Measurements from ENCODE around the gene IPCEF1. TPM values are rescaled to one million over a fixed set of nuclear protein-coding genes. Genes with fewer than 3 reads are reported as not detected.

The IPCEF1 gene
- total and polyA plus RNA-seq, 2 experiments from 2014 or later = not detected

DNA sequence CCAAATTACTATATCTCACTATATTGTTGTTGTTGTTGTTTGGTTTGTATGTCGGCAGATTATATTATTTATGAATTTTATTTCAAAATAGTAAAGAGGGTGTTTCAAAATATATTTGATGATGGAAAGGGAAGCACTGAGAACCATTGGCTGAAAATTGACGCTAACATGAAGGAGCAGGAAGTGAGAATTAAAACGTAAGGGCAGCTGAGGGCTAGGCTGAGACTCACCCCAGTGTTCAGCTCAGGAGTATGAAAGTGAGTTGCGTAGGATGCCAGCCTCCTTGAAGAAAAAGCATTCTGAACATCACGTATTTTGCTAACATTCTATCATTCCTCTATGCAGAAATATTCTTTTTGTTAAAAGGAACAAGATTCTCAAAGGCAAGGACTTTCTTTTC is 10.7 kb upstream of the IPCEF1 start:
- Histone ChIP-seq H3K9ac (no peak overlapping the region), H3K36me3 (ENCODE audit: low read depth) (no peaks in the 10 kb centered on the region), H3K4me1 (ENCODE audit: insufficient read depth) (no peaks in the 10 kb centered on the region), H3K4me3 (no peak overlapping the region), H3K27ac (no peak overlapping the region), H3K79me2 (ENCODE audit: insufficient read depth) (no peaks in the 10 kb centered on the region), H3K9me3 (ENCODE audit: low read depth) (no peaks in the 10 kb centered on the region), H4K20me1 (ENCODE audit: insufficient read depth) (no peaks in the 10 kb centered on the region), H3F3A (ENCODE audit: insufficient read depth) (no peaks in the 10 kb centered on the region), H3K27me3 (replicated peaks; ENCODE audit: insufficient read depth) (no peaks in the 10 kb centered on the region), H3K4me2 (ENCODE audit: unreplicated experiment) (no peak overlapping the region), H3K9me2 (ENCODE audit: insufficient read depth) (no peaks in the 10 kb centered on the region), H2AFZ (no peak overlapping the region)
- in situ Hi-C loops (cut with MboI) = no loop called here
- TF ChIP-seq EZH2phosphoT487 (IDR thresholded peaks at IDR 0.05; ENCODE audit: insufficient read depth, low read depth) = no peak
- TF ChIP-seq EZH2 (IDR thresholded peaks at IDR 0.05; ENCODE audit: insufficient read depth, poor library complexity, severe bottlenecking) = no peak
- WGBS, 2 experiments (ENCODE audit: low coverage in 1 of 2, low lambda C conversion rate in 2 of 2, missing lambda C conversion rate in 2 of 2) = 86% methylated on average over 5 of the region's 5 CpGs
- no peak for DNase-seq

DNA sequence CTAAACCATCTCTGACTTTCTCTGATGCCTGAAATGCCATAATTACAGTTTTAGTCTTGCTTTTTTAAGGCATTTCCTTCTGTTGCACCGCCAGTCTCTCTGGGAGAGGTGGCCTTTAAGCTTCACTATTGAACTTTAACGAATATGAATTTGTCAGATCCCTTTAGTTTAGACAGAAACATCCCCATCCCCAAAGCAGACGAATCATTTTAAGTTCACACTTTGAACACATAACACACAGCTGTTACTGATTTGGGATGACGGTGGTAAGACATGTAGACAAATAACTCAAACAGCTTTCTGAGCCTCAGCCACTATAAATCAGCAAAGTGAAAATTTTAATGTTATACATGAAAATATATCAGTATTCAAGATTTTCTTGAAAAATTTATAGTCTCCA is 7.2 kb upstream of the IPCEF1 start:
- H3K36me3 ChIP-seq (ENCODE audit: low read depth) = no peaks in the 10 kb centered on the region
- no peak overlapping the region for H3K4me3 ChIP-seq
- H3F3A ChIP-seq (ENCODE audit: insufficient read depth) = no peaks in the 10 kb centered on the region
- DNase-seq = no peak
- no peaks in the 10 kb centered on the region for H3K79me2 ChIP-seq (ENCODE audit: insufficient read depth)
- H3K9me2 ChIP-seq (ENCODE audit: insufficient read depth) = no peaks in the 10 kb centered on the region
- no peaks in the 10 kb centered on the region for H3K27me3 ChIP-seq (replicated peaks; ENCODE audit: insufficient read depth)
- no peak overlapping the region for H2AFZ ChIP-seq
- no peak for TF ChIP-seq EZH2phosphoT487 (IDR thresholded peaks at IDR 0.05; ENCODE audit: insufficient read depth, low read depth)
- TF ChIP-seq EZH2 (IDR thresholded peaks at IDR 0.05; ENCODE audit: insufficient read depth, poor library complexity, severe bottlenecking) = no peak
- 22 to 24% methylated on average over 4 of the region's 4 CpGs for WGBS, 2 experiments (ENCODE audit: low coverage in 1 of 2, low lambda C conversion rate in 2 of 2, missing lambda C conversion rate in 2 of 2)
- in situ Hi-C loops (cut with MboI) = no loop called here
- no peaks in the 10 kb centered on the region for H3K4me1 ChIP-seq (ENCODE audit: insufficient read depth)
- H3K27ac ChIP-seq = no peak overlapping the region
- no peaks in the 10 kb centered on the region for H3K9me3 ChIP-seq (ENCODE audit: low read depth)
- no peaks in the 10 kb centered on the region for H4K20me1 ChIP-seq (ENCODE audit: insufficient read depth)
- no peak overlapping the region for H3K9ac ChIP-seq
- no peak overlapping the region for H3K4me2 ChIP-seq (ENCODE audit: unreplicated experiment)

DNA sequence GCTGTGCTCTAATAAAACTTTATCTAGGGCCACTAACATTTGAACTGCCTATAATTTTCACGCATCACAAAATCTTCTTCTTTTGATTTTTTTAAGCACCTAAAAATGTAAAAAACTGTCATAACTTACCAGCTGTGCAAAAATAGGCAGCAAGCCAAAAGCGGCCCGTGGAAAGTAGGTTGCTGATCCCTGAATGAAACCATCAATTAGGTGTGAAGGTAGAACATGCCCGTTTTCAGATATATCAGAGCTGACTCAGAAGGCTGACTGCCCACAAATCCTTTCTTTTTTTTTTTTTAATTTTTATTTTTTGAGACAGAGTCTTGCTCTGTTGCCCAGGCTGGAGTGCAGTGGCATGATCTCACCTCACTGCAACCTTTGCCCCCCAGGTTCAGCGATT is 4.9 kb upstream of the IPCEF1 start:
- Histone ChIP-seq H3K4me1 (ENCODE audit: insufficient read depth) (no peaks in the 10 kb centered on the region), H3K4me3 (no peak overlapping the region), H4K20me1 (ENCODE audit: insufficient read depth) (no peaks in the 10 kb centered on the region), H3K4me2 (ENCODE audit: unreplicated experiment) (no peak overlapping the region), H3F3A (ENCODE audit: insufficient read depth) (no peaks in the 10 kb centered on the region), H3K79me2 (ENCODE audit: insufficient read depth) (no peaks in the 10 kb centered on the region), H3K9ac (no peak overlapping the region), H3K27me3 (replicated peaks; ENCODE audit: insufficient read depth) (no peaks in the 10 kb centered on the region), H3K9me2 (ENCODE audit: insufficient read depth) (no peaks in the 10 kb centered on the region), H3K36me3 (ENCODE audit: low read depth) (no peaks in the 10 kb centered on the region), H2AFZ (no peak overlapping the region), H3K9me3 (ENCODE audit: low read depth) (no peaks in the 10 kb centered on the region), H3K27ac (no peak overlapping the region)
- WGBS, 2 experiments (ENCODE audit: low coverage in 1 of 2, low lambda C conversion rate in 2 of 2, missing lambda C conversion rate in 2 of 2) = 82 to 88% methylated on average over 5 of the region's 5 CpGs
- DNase-seq = no peak
- TF ChIP-seq EZH2phosphoT487 (IDR thresholded peaks at IDR 0.05; ENCODE audit: insufficient read depth, low read depth) (no peak), EZH2 (IDR thresholded peaks at IDR 0.05; ENCODE audit: insufficient read depth, poor library complexity, severe bottlenecking) (no peak)
- in situ Hi-C loops (cut with MboI) = no loop called here

DNA sequence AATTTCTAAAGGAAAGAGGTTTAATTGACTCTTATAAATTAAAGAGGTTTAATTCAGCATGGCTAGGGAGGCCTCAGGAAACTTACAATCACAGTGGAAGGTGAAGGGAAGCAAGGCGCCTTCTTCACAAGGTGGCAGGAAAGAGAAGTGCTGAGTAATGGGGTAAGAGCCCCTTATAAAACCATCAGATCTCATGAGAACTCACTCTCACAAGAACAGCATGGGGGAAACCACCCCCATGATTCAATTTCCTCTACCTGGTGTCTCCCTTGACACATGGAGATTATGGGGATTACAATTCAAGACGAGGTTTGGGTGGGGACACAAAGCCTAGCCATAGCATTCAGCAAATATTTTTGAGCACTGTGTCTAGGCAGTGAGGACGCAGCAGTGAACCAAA is 3.9 kb upstream of the IPCEF1 start:
- no peak for DNase-seq
- in situ Hi-C loops (cut with MboI) = no loop called here
- Histone ChIP-seq H3F3A (ENCODE audit: insufficient read depth) (no peaks in the 10 kb centered on the region), H3K27me3 (replicated peaks; ENCODE audit: insufficient read depth) (no peaks in the 10 kb centered on the region), H3K79me2 (ENCODE audit: insufficient read depth) (no peaks in the 10 kb centered on the region), H4K20me1 (ENCODE audit: insufficient read depth) (no peaks in the 10 kb centered on the region), H3K9me2 (ENCODE audit: insufficient read depth) (no peaks in the 10 kb centered on the region), H3K9me3 (ENCODE audit: low read depth) (no peaks in the 10 kb centered on the region), H3K36me3 (ENCODE audit: low read depth) (no peaks in the 10 kb centered on the region), H2AFZ (no peak overlapping the region), H3K4me1 (ENCODE audit: insufficient read depth) (no peaks in the 10 kb centered on the region), H3K4me3 (no peak overlapping the region), H3K9ac (no peak overlapping the region), H3K27ac (no peak overlapping the region), H3K4me2 (ENCODE audit: unreplicated experiment) (no peak overlapping the region)
- TF ChIP-seq EZH2 (IDR thresholded peaks at IDR 0.05; ENCODE audit: insufficient read depth, poor library complexity, severe bottlenecking) = no peak
- no peak for TF ChIP-seq EZH2phosphoT487 (IDR thresholded peaks at IDR 0.05; ENCODE audit: insufficient read depth, low read depth)
- 87 to 90% methylated on average over 3 of the region's 3 CpGs for WGBS, 2 experiments (ENCODE audit: low coverage in 1 of 2, low lambda C conversion rate in 2 of 2, missing lambda C conversion rate in 2 of 2)

DNA sequence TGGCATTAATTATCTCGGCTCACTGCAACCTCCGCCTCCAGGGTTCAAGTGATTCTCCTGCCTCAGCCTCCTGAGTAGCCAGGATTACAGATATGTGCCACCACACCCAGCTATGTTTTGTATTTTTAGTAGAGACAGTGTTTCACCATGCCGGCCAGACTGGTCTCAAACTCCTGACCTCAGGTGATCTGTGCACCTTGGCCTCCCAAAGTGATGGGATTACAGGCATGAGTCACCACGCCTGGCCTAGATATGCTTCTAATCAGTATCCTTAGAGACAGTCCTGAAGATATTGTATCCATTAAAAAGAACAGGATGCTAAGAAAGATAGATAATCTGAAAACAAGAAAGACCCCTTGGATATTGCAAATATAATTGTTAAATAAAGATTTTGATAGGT is 3.1 kb upstream of the IPCEF1 start:
- in situ Hi-C loops (cut with MboI) = no loop called here
- no peaks in the 10 kb centered on the region for H3F3A ChIP-seq (ENCODE audit: insufficient read depth)
- no peak overlapping the region for H3K9ac ChIP-seq
- TF ChIP-seq EZH2phosphoT487 (IDR thresholded peaks at IDR 0.05; ENCODE audit: insufficient read depth, low read depth) (no peak), EZH2 (IDR thresholded peaks at IDR 0.05; ENCODE audit: insufficient read depth, poor library complexity, severe bottlenecking) (no peak)
- no peaks in the 10 kb centered on the region for H3K79me2 ChIP-seq (ENCODE audit: insufficient read depth)
- no peak overlapping the region for H3K4me3 ChIP-seq
- no peaks in the 10 kb centered on the region for H3K27me3 ChIP-seq (replicated peaks; ENCODE audit: insufficient read depth)
- H2AFZ ChIP-seq = no peak overlapping the region
- no peak overlapping the region for H3K4me2 ChIP-seq (ENCODE audit: unreplicated experiment)
- H3K27ac ChIP-seq = no peak overlapping the region
- no peaks in the 10 kb centered on the region for H4K20me1 ChIP-seq (ENCODE audit: insufficient read depth)
- 45 to 53% methylated on average over 4 of the region's 4 CpGs for WGBS, 2 experiments (ENCODE audit: low coverage in 1 of 2, low lambda C conversion rate in 2 of 2, missing lambda C conversion rate in 2 of 2)
- H3K9me2 ChIP-seq (ENCODE audit: insufficient read depth) = no peaks in the 10 kb centered on the region
- no peaks in the 10 kb centered on the region for H3K36me3 ChIP-seq (ENCODE audit: low read depth)
- DNase-seq = no peak
- no peaks in the 10 kb centered on the region for H3K4me1 ChIP-seq (ENCODE audit: insufficient read depth)
- H3K9me3 ChIP-seq (ENCODE audit: low read depth) = no peaks in the 10 kb centered on the region

All from GM23248 (cell line).